ENCODE results near the gene SLC44A5. TPM values are rescaled to one million over a fixed set of nuclear protein-coding genes. Genes with fewer than 3 reads are reported as not detected.

SLC44A5 gene
- total and polyA plus RNA-seq, 2 donors (not counting 1 experiment from before 2014, with no cell fraction given), result 2.8 to 4.2 TPM

DNA sequence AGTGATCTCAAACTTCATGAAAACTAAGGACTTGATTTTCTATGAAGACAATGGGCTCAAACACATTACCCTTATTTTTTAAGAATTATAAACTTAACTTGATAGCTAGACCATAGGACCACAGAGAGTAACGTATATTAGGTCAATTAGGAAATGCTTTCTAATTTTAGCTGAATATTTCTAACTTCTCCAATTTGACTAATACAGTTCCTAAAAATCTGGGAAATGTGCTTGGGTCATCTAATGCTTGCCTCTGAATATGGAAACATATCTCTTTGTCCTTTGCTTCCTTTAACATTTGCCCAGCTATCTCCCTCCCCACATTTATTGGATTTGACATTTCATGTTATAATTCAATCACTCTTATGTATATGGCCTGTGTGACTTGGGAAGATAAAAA lies 335.3 kb downstream of the SLC44A5 start:
- H3K4me3 Mint-ChIP-seq, result no peak overlapping the region
- Histone ChIP-seq H4K20me1 (ENCODE audit: control insufficient read depth, insufficient read depth, low read length, poor library complexity, severe bottlenecking) (no peaks in the 10 kb centered on the region), H3K4me1 (ENCODE audit: control insufficient read depth in 2 of 2, insufficient read depth in 2 of 2, low read length in 2 of 2) (no peaks in the 10 kb centered on the region), H3K36me3 (replicated peaks in 1 of 2; ENCODE audit: control extremely low read depth in 1 of 2, control insufficient read depth in 1 of 2, extremely low read depth in 1 of 2, insufficient read depth in 2 of 2, low read length in 1 of 2) (no peaks in the 10 kb centered on the region), H3K27me3 (replicated peaks in 1 of 4; ENCODE audit: control extremely low read depth in 1 of 4, control insufficient read depth in 3 of 4, insufficient read depth in 4 of 4, low read length in 3 of 4) (no peaks in the 10 kb centered on the region), H2AFZ (ENCODE audit: insufficient read depth, low read depth, low read length, poor library complexity, severe bottlenecking) (no peak overlapping the region), H3K4me3 (ENCODE audit: control extremely low read depth in 1 of 5, extremely low read depth in 1 of 5, insufficient read depth in 1 of 5, low read depth in 2 of 5, low read length in 4 of 5) (no peak overlapping the region), H3K79me2 (ENCODE audit: control insufficient read depth, insufficient read depth, low read length) (no peaks in the 10 kb centered on the region), H3K9me3 (ENCODE audit: control extremely low read depth in 1 of 3, control insufficient read depth in 2 of 3, insufficient read depth in 1 of 3, low read length in 2 of 3) (peaks cover 0 to 1% (median 0%) of the 10 kb centered on the region in 3 donors), H3K9ac (ENCODE audit: low read length) (no peak overlapping the region), H3K4me2 (replicated peaks; ENCODE audit: low read depth, low read length, poor library complexity, severe bottlenecking) (no peak overlapping the region), H3K27ac (ENCODE audit: low read length in 2 of 2) (no peak overlapping the region)
- H3K27me3 Mint-ChIP-seq, result no peaks in the 10 kb centered on the region
- H3K27ac Mint-ChIP-seq, result no peak overlapping the region
- no peaks in the 10 kb centered on the region for H3K4me1 Mint-ChIP-seq
- CTCF ChIA-PET, result interaction anchor here (1.1 to 4.0 kb wide), 2 partner anchors 9 to 43 kb away, joined by 3 to 22 read pairs; no protein-coding TSS in a partner anchor
- H3K9me3 Mint-ChIP-seq (ENCODE audit: insufficient read depth), result no peaks in the 10 kb centered on the region
- ATAC-seq (ENCODE audit: low read depth), result no peak
- POLR2A ChIA-PET, result no interaction called here
- WGBS (ENCODE audit: insufficient coverage), result no CpG with 5 or more reads among the region's 1 CpG
- intact Hi-C loops (cut with micrococcal nuclease), result no loop called here
- no peak for TF ChIP-seq CTCF (IDR thresholded peaks at IDR 0.05)
- no peak for TF ChIP-seq EZH2 (IDR thresholded peaks at IDR 0.05; ENCODE audit: borderline replicate concordance, insufficient read depth, low read depth, low read length, poor library complexity, severe bottlenecking)
- DNase-seq, result no peak

- H3K4me3 Mint-ChIP-seq, result no peak overlapping the region
- DNase-seq, result no peak
Measured at GRCh38 chr1:75274920-75275506, 335.9 kb downstream of the SLC44A5 start.

More at GRCh38 chr1:75274920-75275506, 335.9 kb downstream of the SLC44A5 start:
- Histone ChIP-seq H3K4me1 (ENCODE audit: control insufficient read depth in 2 of 2, insufficient read depth in 2 of 2, low read length in 2 of 2) (no peaks in the 10 kb centered on the region), H3K4me2 (replicated peaks; ENCODE audit: low read depth, low read length, poor library complexity, severe bottlenecking) (no peak overlapping the region), H3K4me3 (ENCODE audit: control extremely low read depth in 1 of 5, extremely low read depth in 1 of 5, insufficient read depth in 1 of 5, low read depth in 2 of 5, low read length in 4 of 5) (no peak overlapping the region), H3K9ac (ENCODE audit: low read length) (no peak overlapping the region), H4K20me1 (ENCODE audit: control insufficient read depth, insufficient read depth, low read length, poor library complexity, severe bottlenecking) (no peaks in the 10 kb centered on the region), H3K36me3 (replicated peaks in 1 of 2; ENCODE audit: control extremely low read depth in 1 of 2, control insufficient read depth in 1 of 2, extremely low read depth in 1 of 2, insufficient read depth in 2 of 2, low read length in 1 of 2) (no peaks in the 10 kb centered on the region), H3K27me3 (replicated peaks in 1 of 4; ENCODE audit: control extremely low read depth in 1 of 4, control insufficient read depth in 3 of 4, insufficient read depth in 4 of 4, low read length in 3 of 4) (no peaks in the 10 kb centered on the region), H3K27ac (ENCODE audit: low read length in 2 of 2) (no peak overlapping the region), H3K9me3 (ENCODE audit: control extremely low read depth in 1 of 3, control insufficient read depth in 2 of 3, insufficient read depth in 1 of 3, low read length in 2 of 3) (peaks cover 0 to 1% (median 0%) of the 10 kb centered on the region in 3 donors), H3K79me2 (ENCODE audit: control insufficient read depth, insufficient read depth, low read length) (no peaks in the 10 kb centered on the region), H2AFZ (ENCODE audit: insufficient read depth, low read depth, low read length, poor library complexity, severe bottlenecking) (no peak overlapping the region)
- H3K9me3 Mint-ChIP-seq (ENCODE audit: insufficient read depth), result no peaks in the 10 kb centered on the region
- ATAC-seq (ENCODE audit: low read depth), result no peak
- TF ChIP-seq CTCF (IDR thresholded peaks at IDR 0.05) (no peak), EZH2 (IDR thresholded peaks at IDR 0.05; ENCODE audit: borderline replicate concordance, insufficient read depth, low read depth, low read length, poor library complexity, severe bottlenecking) (no peak)
- ChIA-PET POLR2A (no interaction called here), CTCF (interaction anchor here (4.0 kb wide), 1 partner anchor 9 kb away, joined by 22 read pairs; no protein-coding TSS in a partner anchor)
- no peaks in the 10 kb centered on the region for H3K27me3 Mint-ChIP-seq
- H3K4me1 Mint-ChIP-seq, result no peaks in the 10 kb centered on the region
- H3K27ac Mint-ChIP-seq, result no peak overlapping the region
- intact Hi-C loops (cut with micrococcal nuclease), result no loop called here
